SK-N-SH (cell line): ENCODE data around the gene TSSK6.

Source experiments
- POLR2AphosphoS5 ChIP-seq: IDR thresholded peaks from 2 replicates; pipeline ENCODE4 v1.6.1; 2012; ENCODE audit warnings: low read depth, low read length
- RCOR1 ChIP-seq: fragments of 150-350 bp; IDR thresholded peaks from 2 replicates; pipeline ENCODE4 v1.6.1; 2017; ENCODE audit warnings: antibody characterized with exemption, low read length
- RFX5 ChIP-seq: IDR thresholded peaks from 2 replicates; pipeline ENCODE4 v1.6.1; 2012; ENCODE audit warnings: mild to moderate bottlenecking, improper control_type of control experiment, low read length
- TF ChIP-seq, protein P1 (sequence below): fragments of 200-600 bp; sonication (generic); IDR thresholded peaks from 2 replicates; pipeline ENCODE4 v1.6.1; 2017; ENCODE audit warnings: antibody characterized with exemption, mild to moderate bottlenecking, moderate library complexity

DNA sequence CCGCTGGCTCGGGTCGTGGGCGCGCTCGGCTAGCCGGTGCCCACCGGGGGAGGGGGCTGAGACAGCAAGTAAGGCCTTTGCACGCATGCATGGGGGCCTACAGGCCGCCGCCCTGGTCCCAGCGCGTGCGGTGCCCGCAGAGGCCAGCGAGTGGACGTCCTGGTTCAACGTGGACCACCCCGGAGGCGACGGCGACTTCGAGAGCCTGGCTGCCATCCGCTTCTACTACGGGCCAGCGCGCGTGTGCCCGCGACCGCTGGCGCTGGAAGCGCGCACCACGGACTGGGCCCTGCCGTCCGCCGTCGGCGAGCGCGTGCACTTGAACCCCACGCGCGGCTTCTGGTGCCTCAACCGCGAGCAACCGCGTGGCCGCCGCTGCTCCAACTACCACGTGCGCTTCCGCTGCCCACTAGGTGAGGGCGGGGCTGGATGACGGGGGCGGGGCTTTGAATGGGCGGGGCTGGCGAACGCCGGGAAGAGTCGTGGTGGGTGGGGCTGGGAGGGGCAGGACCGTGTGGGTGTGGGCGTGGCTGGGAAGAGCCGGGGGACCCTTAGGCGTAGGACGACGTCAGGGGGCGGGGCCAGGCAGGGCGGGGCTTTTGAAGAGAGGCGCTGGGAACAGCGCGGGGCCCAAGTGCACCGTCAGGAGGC lies 24.8 kb upstream of the TSSK6 start:
- TF ChIP-seq RCOR1 (no peak), RFX5 (no peak), POLR2AphosphoS5 (no peak)
- TF ChIP-seq, protein P1, sequence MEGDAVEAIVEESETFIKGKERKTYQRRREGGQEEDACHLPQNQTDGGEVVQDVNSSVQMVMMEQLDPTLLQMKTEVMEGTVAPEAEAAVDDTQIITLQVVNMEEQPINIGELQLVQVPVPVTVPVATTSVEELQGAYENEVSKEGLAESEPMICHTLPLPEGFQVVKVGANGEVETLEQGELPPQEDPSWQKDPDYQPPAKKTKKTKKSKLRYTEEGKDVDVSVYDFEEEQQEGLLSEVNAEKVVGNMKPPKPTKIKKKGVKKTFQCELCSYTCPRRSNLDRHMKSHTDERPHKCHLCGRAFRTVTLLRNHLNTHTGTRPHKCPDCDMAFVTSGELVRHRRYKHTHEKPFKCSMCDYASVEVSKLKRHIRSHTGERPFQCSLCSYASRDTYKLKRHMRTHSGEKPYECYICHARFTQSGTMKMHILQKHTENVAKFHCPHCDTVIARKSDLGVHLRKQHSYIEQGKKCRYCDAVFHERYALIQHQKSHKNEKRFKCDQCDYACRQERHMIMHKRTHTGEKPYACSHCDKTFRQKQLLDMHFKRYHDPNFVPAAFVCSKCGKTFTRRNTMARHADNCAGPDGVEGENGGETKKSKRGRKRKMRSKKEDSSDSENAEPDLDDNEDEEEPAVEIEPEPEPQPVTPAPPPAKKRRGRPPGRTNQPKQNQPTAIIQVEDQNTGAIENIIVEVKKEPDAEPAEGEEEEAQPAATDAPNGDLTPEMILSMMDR: no peak
